CD4-positive, alpha-beta T cell treated with Interleukin-12 subunit alpha and Interleukin-12 subunit beta, for 1 hour (primary cell): ENCODE measurements around the gene KCNE3.
"Not testable (repeated sequence)": the region's sequence is repeated elsewhere in the genome, so short reads cannot be mapped to it uniquely, and the experiment has no call there.

Source experiments
- DNase-seq: peaks from one replicate; pipeline ENCODE4 v3.0.0-alpha.2; 2020

KCNE3 gene

GRCh38 chr11:74437441-74438042 lies 29.8 kb downstream of the KCNE3 start:
- no peak for DNase-seq

- no peak for DNase-seq
These were observed 32.8 kb downstream of the KCNE3 start for GRCh38 chr11:74434528-74434927.

DNA sequence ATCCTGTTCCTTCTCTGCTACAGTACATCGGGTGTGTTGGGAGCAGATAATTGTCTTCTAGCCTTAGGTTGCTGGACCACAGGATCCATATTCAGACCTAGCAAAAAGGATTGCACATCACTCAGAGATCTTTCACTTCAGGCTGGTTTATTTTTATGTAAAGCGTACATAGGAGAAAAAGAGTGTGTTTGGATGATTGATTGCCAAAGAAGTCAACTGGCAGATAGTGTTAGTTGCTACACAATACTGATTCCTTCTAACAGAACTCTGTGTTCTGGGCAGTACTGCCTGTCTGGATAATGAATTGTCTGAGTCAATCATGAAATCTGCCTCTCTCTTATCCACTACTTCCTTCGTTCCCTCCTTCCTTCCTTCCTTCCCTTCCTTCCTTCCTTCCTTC lies 38.1 kb downstream of the KCNE3 start:
- DNase-seq, result no peak

DNA sequence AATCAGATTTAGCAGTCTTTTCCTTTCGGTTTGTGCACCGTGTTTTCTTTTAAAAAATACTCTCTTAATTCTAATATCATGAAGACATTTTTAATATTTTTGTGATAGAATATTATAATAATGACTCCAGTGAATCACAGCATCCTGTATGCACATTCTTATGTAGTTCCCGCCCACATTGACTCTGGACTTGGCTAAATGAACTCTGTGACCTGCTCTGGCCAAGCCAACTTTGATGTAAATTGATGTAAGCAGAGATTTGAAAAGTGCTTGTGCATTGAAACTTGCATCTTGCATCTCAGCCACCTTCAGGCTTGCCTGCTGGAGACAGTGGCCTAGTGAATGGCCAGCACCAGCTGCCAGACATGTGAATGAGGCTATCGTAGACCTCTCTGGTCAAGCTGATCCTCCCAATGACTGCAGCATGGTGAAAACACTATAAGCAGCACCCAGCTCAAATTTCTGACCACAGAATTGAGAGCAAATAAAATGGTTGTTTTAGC lies 39.9 kb downstream of the KCNE3 start:
- DNase-seq, result no peak

DNA sequence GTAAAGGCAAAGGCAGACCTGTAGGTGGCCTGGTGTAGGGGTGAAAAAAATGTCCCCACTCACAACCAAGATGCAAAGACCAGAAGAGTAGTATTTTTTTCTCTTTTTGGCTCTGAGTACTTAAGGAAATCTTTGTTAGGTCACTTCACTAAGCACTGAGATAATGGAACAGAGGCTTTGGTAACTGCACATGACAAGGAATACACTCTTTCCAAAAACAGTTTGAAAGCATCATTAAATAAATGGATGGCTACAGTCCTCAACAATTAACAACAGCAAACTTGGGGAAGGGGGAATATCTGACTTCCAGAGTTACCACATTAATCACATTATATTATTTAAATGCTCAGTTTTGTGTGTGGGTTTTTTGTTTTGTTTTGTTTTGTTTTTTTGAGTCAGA lies 42.2 kb downstream of the KCNE3 start:
- DNase-seq, result no peak

- DNase-seq, result no peak
These were observed 48.8 kb downstream of the KCNE3 start for GRCh38 chr11:74418509-74418895.

DNA sequence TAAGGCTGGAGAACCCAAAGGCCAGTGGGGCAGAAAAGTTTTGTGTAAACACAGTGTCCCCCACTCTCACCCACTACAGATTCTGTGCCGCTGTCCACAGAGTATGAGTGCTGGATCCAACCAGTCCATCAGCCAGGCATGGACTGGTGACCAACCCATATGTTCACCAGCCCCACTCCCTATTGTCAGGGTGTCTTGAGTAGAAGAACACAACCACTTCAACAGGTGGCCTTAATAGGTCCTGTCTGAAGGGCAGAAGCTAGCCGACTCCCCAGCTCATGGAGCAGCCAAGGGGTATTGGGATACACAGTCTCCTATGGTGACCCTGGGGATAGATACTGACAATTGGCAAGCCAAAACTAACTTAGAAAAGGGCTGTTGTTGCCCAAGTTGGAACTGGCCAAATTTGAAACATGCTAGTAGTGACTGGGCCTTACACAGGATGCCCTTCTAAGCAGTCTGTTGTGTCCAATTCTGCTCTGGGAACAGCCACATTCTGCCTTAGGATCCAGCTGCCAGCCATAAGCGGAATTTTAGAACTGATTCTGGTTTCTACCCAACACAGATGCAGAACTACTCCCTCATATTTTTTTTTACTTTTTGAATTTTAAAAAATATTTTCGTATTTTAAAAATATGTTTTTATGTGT lies 49.4 kb downstream of the KCNE3 start:
- DNase-seq, result no peak

DNA sequence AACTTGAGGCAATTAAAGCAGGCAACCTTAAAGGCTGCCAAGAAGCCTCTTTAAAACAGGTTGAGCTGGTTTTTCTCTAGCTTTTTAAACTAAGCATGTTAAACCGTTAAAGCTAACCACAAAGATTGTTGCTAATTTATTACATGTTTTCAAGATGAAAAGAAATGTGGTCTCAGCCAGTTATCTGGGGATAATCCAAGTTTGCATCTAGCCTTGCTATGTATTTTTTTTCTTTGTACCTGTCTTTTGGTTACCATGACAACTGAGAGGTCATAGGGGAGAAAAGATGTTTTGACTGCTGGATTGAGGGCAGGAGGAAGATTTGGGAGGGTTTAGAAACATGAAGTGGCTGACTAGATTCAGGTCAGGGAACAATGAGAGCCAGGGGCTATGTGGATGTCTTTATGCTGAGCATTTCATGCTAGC lies 50.0 kb downstream of the KCNE3 start:
- peak; percentile 36 for DNase-seq

- DNase-seq, result not testable (repeated sequence)
These were observed 50.4 kb downstream of the KCNE3 start for GRCh38 chr11:74416974-74417373.

- DNase-seq, result no peak
These were observed 54.5 kb downstream of the KCNE3 start for GRCh38 chr11:74412733-74413359.

DNA sequence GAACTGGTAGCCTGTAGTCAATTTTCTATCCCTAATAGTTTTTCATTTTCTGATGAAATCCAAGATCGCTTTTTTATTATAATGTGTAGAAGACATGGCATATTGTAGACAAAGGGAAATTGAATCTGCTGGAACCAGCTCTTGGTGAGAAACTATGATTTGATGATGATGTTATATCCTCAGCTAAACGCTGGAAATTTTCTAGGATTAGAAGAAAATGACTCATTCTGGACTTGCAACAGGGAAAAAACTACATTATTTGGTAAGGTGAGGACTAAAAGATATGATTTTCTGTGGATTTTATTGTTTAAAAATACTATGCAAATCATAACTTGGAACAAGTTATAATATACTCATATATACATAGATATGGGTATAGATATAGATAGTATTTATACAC lies 55.0 kb downstream of the KCNE3 start:
- DNase-seq, result no peak

DNA sequence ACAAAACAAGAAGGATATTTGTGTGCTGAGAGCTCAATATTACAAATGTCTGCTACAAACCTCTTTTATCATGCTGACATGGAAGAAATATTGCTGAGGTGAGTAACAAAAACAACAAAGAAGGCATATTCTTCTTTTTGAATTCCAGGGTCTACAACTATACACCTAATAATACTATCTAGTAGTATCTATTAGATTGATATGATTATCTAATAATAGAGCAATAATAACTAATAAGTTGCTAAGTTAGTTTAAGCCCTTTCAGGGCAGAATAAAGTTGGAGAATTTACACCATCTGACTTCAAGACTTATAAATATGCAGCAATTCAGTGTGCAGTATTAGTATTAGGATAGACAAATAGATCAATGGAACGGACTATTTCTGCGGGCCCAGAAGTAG lies 57.7 kb downstream of the KCNE3 start:
- DNase-seq, result no peak
